ELF-1 (cell line): ENCODE data around the gene CMPK1.

ENCODE experiments used
- DNase-seq: peaks from one replicate; pipeline ENCODE4 v3.0.0-alpha.2; 2016; ENCODE audit warnings: low read depth, low spot score

The CMPK1 gene

DNA sequence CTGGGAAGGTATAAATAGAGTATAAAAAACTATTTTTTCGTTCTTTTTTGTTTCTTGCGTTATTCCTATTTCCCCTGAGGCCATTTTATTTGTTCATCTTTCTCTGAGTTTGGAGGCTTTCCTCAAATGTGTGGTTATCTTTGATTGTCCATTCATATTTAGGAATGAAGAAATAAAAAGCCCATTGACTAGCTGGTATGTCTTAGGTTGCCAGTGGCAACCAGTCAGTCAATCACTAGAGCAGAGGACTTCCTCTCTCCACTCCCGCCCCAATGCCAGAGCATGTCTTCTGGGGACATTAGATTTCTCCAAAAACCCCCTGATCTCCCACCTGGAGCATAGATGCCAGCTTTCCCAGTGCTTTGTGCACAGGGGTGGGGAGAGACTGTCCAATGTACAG is 61.8 kb downstream of the CMPK1 start:
- DNase-seq: no peak

GRCh38 chr1:47396671-47397196 is 63.1 kb downstream of the CMPK1 start:
- no peak for DNase-seq

- no peak for DNase-seq
These were observed 65.7 kb downstream of the CMPK1 start for GRCh38 chr1:47399138-47399845.

DNA sequence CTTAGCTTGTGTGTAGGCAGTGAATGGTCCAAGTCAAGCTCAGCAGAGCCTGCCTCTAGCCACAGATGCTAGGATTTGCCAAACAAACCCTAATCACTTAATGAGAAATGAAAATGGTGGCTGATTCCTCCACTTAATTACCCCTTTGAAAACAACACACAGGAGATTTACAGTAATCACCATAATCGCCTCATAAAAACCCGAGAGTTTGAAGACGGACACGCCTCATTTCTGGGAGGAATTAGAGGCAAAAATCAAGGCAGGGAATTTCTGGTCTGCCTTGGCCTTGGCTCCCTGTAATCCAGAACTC is 66.2 kb downstream of the CMPK1 start:
- no peak for DNase-seq

DNA sequence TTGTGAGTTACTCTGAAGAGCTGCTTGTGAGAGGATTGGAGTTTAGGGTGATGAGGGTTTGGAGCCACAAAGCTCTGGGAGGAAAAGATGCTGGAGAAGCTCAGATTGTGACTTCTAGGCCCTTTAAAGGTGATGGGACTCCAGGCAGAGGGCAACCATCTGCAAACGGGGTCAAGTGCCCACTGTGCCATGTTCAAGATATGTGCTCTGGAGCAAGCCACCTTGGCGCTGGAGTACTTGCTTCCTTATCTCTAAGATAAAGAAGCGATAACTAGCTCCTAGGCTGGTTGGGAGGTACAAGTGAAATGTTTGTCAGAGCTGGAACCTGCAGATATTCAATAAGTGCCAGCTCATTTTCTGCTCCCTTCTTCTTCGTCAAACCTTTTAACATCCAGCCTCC is 68.2 kb downstream of the CMPK1 start:
- DNase-seq: no peak

- DNase-seq: no peak
These were observed 69.0 kb downstream of the CMPK1 start for GRCh38 chr1:47402591-47402990.

DNA sequence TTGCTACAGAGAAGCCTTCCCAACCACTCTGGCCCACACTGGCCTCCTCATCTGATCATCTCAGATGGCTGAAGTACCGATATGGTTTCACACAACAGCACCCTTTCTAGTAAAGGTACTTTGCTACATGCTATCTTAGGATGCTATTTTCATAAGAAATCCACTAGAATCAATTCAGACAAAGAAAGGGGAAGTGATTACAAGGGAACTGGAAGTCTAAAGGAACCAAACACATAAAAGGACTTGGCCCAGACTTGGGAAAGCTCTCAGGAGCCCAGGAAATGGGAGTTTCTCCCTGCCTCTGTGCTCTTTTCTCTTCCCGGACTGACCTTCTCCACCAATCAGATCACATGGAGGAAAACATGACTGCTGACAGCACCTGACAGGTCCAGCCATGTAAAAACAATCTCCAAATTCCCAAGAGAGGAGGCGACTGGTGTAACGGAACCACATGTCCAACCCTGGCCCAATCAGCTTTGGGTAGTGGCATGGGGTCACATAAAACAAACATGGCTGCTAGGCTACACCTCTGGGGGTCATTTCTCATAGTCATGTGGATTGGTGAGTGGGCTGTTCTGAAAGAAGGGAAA is 69.8 kb downstream of the CMPK1 start:
- DNase-seq: no peak

DNA sequence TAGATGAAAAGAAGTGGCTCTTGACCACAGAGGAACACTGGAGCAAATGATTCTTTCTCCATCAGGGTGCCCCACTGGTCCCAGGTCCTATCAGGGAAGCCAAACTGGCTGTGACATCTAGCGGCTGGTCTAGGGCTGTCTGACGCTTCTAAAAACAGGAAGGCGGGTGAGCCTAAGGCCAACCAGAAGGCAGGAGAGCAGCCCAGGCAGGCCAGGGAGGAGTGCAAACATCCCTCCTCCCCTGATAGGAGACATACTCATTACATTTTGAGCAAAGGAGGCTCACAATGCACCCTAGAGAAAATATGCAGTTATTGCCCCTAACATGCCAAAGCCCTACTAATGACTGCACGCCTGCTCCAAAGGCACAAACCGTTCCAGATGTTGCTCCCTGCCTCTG is 72.1 kb downstream of the CMPK1 start:
- peak; percentile 42 for DNase-seq

DNA sequence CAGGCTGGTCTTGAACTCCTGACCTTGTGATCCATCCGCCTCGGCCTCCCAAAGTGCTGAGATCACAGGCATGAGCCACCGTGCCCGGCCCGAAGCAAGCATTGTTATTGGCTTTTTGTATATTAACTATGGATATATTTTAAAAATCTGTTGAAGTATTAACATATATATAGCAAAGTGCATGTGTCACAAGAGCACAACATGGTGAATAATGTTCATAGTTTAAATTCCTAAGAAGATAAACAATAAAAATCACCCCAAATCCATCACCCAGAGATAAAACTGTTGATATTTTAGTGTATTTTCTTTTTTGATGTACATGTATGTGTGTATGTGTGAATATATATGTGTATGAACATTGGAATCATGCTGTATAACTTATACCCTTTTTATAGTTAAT is 73.4 kb downstream of the CMPK1 start:
- DNase-seq: no peak

DNA sequence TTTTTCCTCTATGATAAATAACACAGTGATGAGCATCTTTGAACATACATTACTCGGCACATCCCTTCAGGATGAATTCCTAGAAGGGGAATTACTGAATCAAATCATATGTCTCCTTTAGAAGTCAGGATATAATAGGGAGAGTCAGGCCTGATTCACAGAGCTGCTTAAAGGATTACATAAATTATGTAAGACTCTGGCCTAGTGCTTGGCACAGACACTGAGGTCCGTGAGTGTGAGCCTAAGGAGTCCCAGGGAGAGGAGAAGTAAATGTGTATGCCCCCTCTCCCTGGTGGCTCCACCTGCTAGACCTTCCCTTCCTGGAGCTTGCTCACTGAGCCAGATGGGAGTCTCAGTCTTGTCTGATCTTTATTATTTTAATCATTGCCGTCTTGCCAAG is 73.9 kb downstream of the CMPK1 start:
- DNase-seq: no peak

- peak; percentile 97 for DNase-seq
These were observed 75.9 kb downstream of the CMPK1 start for GRCh38 chr1:47409311-47410067.

DNA sequence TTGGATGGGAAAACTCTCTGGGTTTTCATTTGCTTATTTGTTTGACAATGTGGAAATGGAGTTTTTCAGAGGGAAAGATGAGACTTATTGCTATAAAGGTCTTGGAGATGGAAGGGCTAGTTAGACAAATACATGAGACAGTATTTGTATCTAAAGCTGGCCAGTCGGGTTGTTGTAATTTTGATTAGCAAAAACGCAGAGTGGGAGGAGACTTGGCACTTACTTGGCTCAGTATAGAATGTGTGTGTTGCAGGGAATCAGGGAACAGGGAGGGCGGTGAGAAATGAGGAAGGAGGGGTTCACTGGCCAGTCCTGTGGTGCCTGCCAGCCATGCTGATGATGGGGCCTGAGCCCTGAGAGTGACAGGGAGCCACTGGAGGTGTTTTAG is 76.5 kb downstream of the CMPK1 start:
- no peak for DNase-seq

- no peak for DNase-seq
These were observed 77.8 kb downstream of the CMPK1 start for GRCh38 chr1:47411436-47411835.

DNA sequence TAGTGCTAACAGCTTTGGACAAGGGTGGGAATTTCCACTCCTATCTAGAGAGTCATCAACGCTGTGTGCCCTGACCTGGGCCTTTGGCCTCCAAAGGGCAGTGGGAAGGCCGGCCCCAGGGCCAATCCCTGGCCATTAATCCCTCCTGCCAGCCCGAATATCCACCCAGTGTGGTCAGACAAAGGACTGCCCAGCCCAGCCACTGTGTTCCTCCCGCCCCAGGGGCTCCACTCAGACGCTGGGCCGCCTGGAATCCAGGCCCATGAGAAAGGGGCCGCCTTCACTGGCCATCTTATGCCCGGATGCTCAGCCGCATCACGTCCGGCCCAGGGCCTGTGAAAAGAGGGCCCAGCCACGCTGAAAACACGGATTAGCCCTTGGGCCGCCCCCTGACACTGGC is 78.8 kb downstream of the CMPK1 start:
- peak; percentile 90 for DNase-seq

GRCh38 chr1:47415728-47416318 is 82.2 kb downstream of the CMPK1 start, which contains the start of gene FOXE3:
Gene FOXE3, plus strand, starts transcription at chr1:47416285. Its CDS starts 31 bp downstream, at chr1:47416316.
- DNase-seq: no peak

GRCh38 chr1:47416319-47417169 is 83.0 kb downstream of the CMPK1 start:
- peak; percentile 40 for DNase-seq

DNA sequence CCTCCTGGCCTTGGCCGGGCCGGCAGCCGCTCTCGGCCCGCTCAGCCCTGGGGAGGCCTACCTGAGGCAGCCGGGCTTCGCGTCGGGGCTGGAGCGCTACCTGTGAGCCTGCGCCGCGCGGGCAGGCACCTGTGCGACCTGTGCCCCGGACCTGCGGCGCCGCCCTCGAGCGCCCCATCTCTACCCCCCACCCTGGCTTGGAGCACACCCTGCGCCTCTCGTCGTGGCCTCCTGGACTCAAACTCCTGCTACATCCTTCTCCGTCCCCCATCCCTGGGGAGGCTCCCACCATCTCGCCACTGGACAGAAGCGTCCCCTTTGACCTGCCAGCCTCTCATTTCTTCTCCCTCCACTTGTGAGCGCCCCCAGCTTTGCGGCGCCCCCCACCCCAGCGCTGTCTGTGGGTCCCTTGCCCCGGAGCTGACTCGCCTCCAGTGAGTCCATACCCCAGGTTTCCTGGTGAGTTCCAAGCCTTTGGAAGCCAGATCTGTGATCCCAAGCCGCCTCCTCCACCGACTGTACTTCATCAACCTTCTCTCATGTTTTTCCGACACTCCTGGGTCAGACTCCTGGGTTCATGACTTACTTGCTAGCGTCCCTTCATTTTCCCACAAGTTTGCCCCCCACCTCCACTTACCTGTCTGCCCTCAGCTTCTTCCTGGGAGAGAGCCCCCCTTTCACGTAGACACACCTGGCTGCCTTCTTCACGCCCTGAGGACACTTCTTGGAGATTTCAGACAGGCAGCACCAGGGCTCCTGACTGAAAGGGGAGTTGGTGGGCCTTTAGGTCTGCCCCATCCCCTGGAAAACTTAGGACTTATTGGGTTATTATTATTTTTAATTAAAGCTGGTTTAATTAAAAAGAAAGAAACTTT is 83.8 kb downstream of the CMPK1 start:
- no peak for DNase-seq

- DNase-seq: no peak
These were observed 84.5 kb downstream of the CMPK1 start for GRCh38 chr1:47418122-47418521.

GRCh38 chr1:47418681-47419325 is 85.2 kb downstream of the CMPK1 start:
- DNase-seq: peak; percentile 55

- no peak for DNase-seq
These were observed 87.0 kb downstream of the CMPK1 start for GRCh38 chr1:47420547-47420946.
